Measurements from ENCODE around the gene INTS3.

DNA sequence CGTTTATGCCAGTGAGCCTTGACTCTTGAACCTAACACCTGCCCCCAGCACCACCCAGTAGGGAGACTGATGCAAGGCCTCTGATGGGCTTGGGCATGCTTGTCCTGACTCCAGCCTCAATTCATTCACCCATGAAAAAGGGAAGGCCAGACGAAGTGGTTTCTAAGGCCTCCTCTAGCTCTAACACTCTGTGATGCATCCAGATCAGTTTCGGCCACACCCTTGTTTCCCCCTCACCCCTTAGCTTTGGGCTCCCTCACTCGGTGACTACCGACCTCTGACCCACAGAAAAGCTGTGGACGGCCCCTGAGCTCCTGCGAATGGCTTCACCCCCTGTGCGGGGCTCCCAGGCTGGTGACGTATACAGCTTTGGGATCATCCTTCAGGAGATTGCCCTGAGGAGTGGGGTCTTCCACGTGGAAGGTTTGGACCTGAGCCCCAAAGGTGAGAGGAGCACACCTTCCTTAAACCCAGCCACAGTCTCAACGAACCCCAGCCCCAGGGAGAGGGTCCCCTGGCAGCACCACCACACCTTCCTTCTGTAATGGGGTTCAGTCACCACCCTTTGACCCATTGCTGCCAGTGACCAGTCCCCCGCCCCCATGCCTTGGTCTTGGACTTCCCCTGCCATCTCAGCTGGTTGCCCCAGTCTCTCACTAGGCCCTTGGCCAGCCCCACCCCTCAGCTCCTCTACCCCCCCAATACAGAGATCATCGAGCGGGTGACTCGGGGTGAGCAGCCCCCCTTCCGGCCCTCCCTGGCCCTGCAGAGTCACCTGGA, 40.3 kb upstream of the INTS3 start:
- TF ChIP-seq, protein P1, sequence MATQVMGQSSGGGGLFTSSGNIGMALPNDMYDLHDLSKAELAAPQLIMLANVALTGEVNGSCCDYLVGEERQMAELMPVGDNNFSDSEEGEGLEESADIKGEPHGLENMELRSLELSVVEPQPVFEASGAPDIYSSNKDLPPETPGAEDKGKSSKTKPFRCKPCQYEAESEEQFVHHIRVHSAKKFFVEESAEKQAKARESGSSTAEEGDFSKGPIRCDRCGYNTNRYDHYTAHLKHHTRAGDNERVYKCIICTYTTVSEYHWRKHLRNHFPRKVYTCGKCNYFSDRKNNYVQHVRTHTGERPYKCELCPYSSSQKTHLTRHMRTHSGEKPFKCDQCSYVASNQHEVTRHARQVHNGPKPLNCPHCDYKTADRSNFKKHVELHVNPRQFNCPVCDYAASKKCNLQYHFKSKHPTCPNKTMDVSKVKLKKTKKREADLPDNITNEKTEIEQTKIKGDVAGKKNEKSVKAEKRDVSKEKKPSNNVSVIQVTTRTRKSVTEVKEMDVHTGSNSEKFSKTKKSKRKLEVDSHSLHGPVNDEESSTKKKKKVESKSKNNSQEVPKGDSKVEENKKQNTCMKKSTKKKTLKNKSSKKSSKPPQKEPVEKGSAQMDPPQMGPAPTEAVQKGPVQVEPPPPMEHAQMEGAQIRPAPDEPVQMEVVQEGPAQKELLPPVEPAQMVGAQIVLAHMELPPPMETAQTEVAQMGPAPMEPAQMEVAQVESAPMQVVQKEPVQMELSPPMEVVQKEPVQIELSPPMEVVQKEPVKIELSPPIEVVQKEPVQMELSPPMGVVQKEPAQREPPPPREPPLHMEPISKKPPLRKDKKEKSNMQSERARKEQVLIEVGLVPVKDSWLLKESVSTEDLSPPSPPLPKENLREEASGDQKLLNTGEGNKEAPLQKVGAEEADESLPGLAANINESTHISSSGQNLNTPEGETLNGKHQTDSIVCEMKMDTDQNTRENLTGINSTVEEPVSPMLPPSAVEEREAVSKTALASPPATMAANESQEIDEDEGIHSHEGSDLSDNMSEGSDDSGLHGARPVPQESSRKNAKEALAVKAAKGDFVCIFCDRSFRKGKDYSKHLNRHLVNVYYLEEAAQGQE (IDR thresholded peaks at IDR 0.05; ENCODE audit: low read depth): no peak
- TF ChIP-seq RAD21 (IDR thresholded peaks at IDR 0.05; ENCODE audit: low read depth): no peak
- no peak for TF ChIP-seq EP300 (IDR thresholded peaks at IDR 0.05; ENCODE audit: borderline replicate concordance)
- no peak for TF ChIP-seq YY1 (IDR thresholded peaks at IDR 0.05; ENCODE audit: low read depth)
- TF ChIP-seq CREB1 (IDR thresholded peaks at IDR 0.05; ENCODE audit: low read depth): no peak
- no peak for TF ChIP-seq TCF12 (IDR thresholded peaks at IDR 0.05; ENCODE audit: low read depth)
